Activated T-cell treated with anti-CD3 and anti-CD28 coated beads for 1 hour (primary cell): ENCODE measurements around the gene POLR1G.

ENCODE experiments used
- DNase-seq: peaks from one replicate; pipeline ENCODE4 v3.0.0-alpha.2; 2020; ENCODE audit warnings: low read depth

The POLR1G gene

DNA sequence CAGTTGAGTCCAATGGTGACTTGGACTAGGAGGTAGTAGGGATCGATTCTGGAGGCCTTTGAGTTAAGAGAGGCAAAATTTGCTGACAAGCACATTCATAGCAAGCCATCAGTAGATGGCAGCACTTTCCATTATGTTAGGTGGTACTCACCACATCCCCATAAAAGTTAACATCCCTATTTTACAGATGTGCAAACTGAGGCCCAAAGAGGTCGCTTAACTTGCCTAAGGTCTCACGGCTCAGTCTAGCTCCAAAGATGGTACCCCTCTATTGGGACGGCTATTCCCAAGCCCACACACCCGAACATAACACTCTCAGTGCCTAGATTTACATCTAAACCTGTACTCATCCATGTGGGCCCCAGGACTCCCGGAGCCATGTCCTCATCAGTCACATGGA is 39.9 kb downstream of the POLR1G start:
- DNase-seq = no peak

GRCh38 chr19:45446944-45447343 is 40.5 kb downstream of the POLR1G start:
- DNase-seq = no peak

DNA sequence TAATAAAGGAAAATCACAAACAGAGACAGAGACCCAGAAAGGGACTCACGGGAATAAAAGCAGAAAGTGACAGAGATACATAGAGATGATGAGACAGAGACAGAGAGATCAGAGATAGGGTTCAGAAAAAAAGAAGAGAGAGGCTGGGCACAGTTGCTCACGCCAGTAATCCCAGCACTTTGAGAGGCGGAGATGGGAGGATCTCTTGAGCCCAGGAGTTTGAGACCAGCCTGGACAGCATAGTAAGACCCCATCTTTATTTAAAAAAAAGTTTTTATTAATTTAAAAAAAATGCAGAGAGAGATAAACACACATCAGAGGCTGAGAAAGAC is 41.9 kb downstream of the POLR1G start:
- DNase-seq = no peak

DNA sequence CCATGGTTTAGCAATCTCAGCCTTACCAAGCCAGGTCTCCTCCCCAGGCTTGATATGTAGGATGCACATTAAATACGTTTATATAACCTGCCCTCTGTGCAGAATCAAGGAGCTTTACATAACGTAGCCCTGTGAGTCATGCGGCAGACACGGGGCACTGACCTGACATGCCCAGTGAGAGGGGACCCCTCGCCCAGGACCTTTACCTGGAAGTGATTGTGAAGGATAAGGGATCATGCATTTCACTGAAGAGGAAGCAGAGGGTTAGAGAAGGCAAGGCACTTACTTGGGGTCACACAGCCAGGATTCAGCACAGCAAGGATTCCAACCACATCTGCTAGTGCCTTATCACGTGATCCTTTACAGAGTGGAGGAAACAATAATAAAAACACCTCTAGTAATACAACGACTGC is 42.4 kb downstream of the POLR1G start:
- DNase-seq = no peak

- DNase-seq = no peak
Measured at GRCh38 chr19:45450012-45450333, 43.5 kb downstream of the POLR1G start.

DNA sequence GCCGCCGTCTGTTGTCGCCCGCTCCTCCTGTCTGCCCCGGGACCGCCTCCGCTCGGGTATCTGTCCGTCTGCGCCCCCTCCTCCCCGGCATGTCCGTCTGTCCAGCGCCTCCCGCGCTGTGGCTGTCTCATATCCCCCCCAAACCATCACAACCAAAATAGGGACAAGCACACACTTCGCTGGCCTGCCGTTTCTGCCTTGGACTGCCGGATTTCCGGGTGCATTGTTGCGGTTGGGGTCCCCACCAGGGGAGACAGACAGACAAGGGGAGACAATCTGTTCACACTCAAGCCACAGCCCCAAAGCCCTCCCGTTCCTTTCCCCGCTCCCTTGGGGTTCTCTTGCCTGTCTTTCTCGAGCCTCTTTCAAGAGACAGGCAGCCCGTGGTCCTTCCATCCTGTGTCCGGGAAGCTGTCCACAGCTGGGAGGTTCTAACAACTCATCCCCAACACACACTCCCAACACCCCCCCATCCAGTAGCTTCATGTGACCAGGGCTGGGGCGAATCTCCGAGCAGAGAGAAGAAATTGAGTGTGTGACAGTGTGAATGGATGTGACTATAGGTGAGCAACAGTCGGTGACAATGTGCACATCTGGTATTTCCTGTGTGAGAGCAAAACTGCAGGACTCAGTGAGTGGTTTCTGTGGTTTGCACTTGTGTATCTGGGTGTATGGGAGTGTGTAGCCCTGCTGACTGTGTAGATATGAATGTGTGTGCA is 44.8 kb downstream of the POLR1G start:
- DNase-seq = peak; percentile 35

DNA sequence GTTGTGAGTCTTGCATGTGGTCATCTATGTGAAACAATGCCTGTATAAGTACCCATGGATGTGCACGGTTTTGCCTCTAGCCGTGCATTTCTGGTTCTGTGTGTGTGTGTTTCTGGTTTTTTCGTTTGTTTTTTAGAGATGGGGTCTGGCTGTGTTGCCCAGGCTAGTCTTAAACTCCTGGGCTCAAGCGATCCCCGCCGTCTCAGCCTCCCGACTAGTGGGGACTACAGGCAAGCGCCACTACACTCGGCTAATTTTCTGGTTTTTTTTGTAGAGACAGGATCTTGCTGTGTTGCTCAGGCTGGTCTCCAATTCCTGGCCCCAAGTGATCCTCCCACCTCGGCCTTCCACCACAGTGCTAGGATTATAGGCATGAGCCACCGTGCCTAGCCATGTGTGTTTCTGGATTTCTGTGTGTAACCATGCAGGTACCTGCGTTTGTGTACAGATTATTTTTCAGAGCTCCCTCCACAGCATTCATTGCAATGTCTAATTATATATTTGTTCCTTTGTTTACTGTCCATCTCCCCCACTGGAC is 45.5 kb downstream of the POLR1G start:
- DNase-seq = no peak

GRCh38 chr19:45455707-45456499 is 49.5 kb downstream of the POLR1G start:
- DNase-seq = no peak

DNA sequence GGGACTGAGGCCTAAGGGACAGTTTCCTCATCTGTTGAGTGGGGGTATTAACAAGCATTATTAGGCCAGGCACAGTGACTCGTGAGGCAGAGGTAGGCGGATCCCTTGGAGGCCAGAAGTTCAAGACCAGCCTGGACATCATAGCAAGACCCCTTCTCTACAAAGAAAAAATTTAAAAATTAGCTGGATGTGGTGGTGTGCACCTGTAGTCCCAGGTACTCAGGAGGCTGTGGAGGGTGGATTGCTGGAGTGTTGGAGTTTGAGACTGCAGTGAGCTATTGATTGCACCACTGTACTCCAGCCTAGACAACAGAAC is 50.0 kb downstream of the POLR1G start:
- DNase-seq = no peak

DNA sequence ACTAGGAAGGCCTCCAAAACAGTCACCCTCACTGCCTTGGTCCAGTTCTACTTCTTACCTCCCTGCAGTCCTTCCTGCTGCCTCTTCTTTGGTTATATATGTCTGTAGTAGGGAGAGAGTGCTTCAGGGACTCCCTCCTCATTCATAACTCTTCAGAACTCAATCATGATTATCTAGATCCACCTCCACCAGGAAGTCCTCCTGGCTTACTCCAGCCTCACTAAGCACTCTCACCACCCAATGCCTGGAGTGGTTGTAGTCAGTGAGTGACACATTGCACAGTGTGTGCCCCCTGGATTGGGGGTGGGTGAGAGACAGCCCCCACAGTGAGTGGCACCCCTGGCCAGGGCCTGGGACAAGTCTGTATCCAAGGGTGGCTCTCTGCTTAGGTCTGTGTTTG is 51.3 kb downstream of the POLR1G start:
- DNase-seq = no peak
